ENCODE results near the gene RACGAP1.

The RACGAP1 gene

GRCh38 chr12:50025187-50026059 lies at the start of gene RACGAP1:
Gene RACGAP1, minus strand, starts transcription at chr12:50025494. Its CDS starts 8,779 bp downstream, at chr12:50016715.
- peak; percentile 98 for DNase-seq (ENCODE audit: low spot score)

- DNase-seq (ENCODE audit: low spot score) = no peak
These were observed 48.4 kb upstream of the RACGAP1 start for GRCh38 chr12:50073712-50074111.

- DNase-seq (ENCODE audit: low spot score) = no peak
These were observed 47.9 kb upstream of the RACGAP1 start for GRCh38 chr12:50073206-50073605.

- no peak for DNase-seq (ENCODE audit: low spot score)
These were observed 47.1 kb upstream of the RACGAP1 start for GRCh38 chr12:50072198-50072907.

- peak; percentile 91 for DNase-seq (ENCODE audit: low spot score)
These were observed 45.2 kb upstream of the RACGAP1 start for GRCh38 chr12:50070314-50071060.

GRCh38 chr12:50069539-50069938 lies 44.2 kb upstream of the RACGAP1 start:
- DNase-seq (ENCODE audit: low spot score) = no peak

GRCh38 chr12:50069069-50069468 lies 43.8 kb upstream of the RACGAP1 start:
- no peak for DNase-seq (ENCODE audit: low spot score)

GRCh38 chr12:50066402-50066801 lies 41.1 kb upstream of the RACGAP1 start:
- DNase-seq (ENCODE audit: low spot score) = no peak

- DNase-seq (ENCODE audit: low spot score) = no peak
These were observed 40.5 kb upstream of the RACGAP1 start for GRCh38 chr12:50065726-50066310.

- peak; percentile 75 for DNase-seq (ENCODE audit: low spot score)
These were observed 37.6 kb upstream of the RACGAP1 start for GRCh38 chr12:50062728-50063460.

- no peak for DNase-seq (ENCODE audit: low spot score)
These were observed 36.8 kb upstream of the RACGAP1 start for GRCh38 chr12:50061946-50062686.

GRCh38 chr12:50061171-50061570 lies 35.9 kb upstream of the RACGAP1 start:
- peak; percentile 73 for DNase-seq (ENCODE audit: low spot score)

- no peak for DNase-seq (ENCODE audit: low spot score)
These were observed 34.8 kb upstream of the RACGAP1 start for GRCh38 chr12:50060120-50060468.

GRCh38 chr12:50059440-50060119 lies 34.3 kb upstream of the RACGAP1 start:
- peak; percentile 1 for DNase-seq (ENCODE audit: low spot score)

GRCh38 chr12:50058743-50059312 lies 33.5 kb upstream of the RACGAP1 start:
- DNase-seq (ENCODE audit: low spot score) = peak; percentile 19

GRCh38 chr12:50057896-50058670 lies 32.8 kb upstream of the RACGAP1 start:
- DNase-seq (ENCODE audit: low spot score) = peak; percentile 14

GRCh38 chr12:50057000-50057841 lies 31.9 kb upstream of the RACGAP1 start, which contains the start of gene ASIC1:
Gene ASIC1, plus strand, starts transcription at chr12:50057596. Its CDS starts 1,171 bp downstream, at chr12:50058767.
- peak; percentile 76 for DNase-seq (ENCODE audit: low spot score)

GRCh38 chr12:50056639-50056976 lies 31.3 kb upstream of the RACGAP1 start:
- DNase-seq (ENCODE audit: low spot score) = no peak
